A673 (cell line): ENCODE measurements around the gene SNAP23. TPM values are rescaled to one million over a fixed set of nuclear protein-coding genes. Genes with fewer than 3 reads are reported as not detected.
"Not testable (repeated sequence)": the region's sequence is repeated elsewhere in the genome, so short reads cannot be mapped to it uniquely, and the experiment has no call there.

ENCODE experiments used
- BruUV-seq: library from RNA; stranded (reverse); fragments of 400-500 nt; replicated peaks from 2 replicates; lab custom pipeline; 2021; lab: Mats Ljungman, UMichigan
- CTCF ChIA-PET: fragments of 300-600 bp; sonication (Branson Sonifier 250); formaldehyde crosslinking; loops from one replicate; lab custom pipeline; 2022; ENCODE audit warnings: antibody characterized with exemption; lab: Charles Lee
- POLR2A ChIA-PET: fragments of 300-600 bp; sonication (Branson Sonifier 250); formaldehyde crosslinking; loops from one replicate; lab custom pipeline; 2022; ENCODE audit warnings: antibody characterized with exemption; ENCODE audit not compliant: low non-redundant PET; lab: Charles Lee
- DNase-seq: peaks from one replicate; pipeline ENCODE4 v3.0.0-alpha.2; 2015; ENCODE audit warnings: low spot score
- H3K27ac ChIP-seq: fragments of 200-600 bp; sonication (generic); 2 replicates; pipeline ENCODE4 v1.5.1; 2016; ENCODE audit warnings: mixed run types, low read depth, mild to moderate bottlenecking, mixed read lengths, antibody characterized with exemption, low read length; ENCODE audit not compliant: poor library complexity, severe bottlenecking
- H3K27me3 ChIP-seq: fragments of 200-600 bp; sonication (generic); replicated peaks from 2 replicates; pipeline ENCODE4 v1.6.1; 2017; ENCODE audit warnings: mixed run types, low read depth, mild to moderate bottlenecking, mixed read lengths, antibody characterized with exemption, low read length; ENCODE audit not compliant: insufficient read depth, poor library complexity
- H3K36me3 ChIP-seq: fragments of 200-600 bp; sonication (generic); 2 replicates; pipeline ENCODE4 v1.6.1; 2016; ENCODE audit warnings: mixed run types, mild to moderate bottlenecking, mixed read lengths, antibody characterized with exemption, low read length; ENCODE audit not compliant: insufficient read depth, poor library complexity, severe bottlenecking
- H3K4me1 ChIP-seq: fragments of 200-600 bp; sonication (generic); 2 replicates; pipeline ENCODE4 v1.6.1; 2017; ENCODE audit warnings: mixed run types, mild to moderate bottlenecking, mixed read lengths, antibody characterized with exemption, low read length; ENCODE audit not compliant: insufficient read depth, poor library complexity, severe bottlenecking
- H3K4me3 ChIP-seq: fragments of 200-600 bp; sonication (generic); 2 replicates; pipeline ENCODE4 v1.5.1; 2016; ENCODE audit warnings: low read depth, mixed run types, mild to moderate bottlenecking, mixed read lengths, low read length; ENCODE audit not compliant: poor library complexity, severe bottlenecking
- H3K9me3 ChIP-seq: fragments of 200-600 bp; sonication (generic); 2 replicates; pipeline ENCODE4 v1.6.1; 2016; ENCODE audit warnings: mixed run types, low read depth, mild to moderate bottlenecking, mixed read lengths, antibody characterized with exemption, low read length; ENCODE audit not compliant: poor library complexity, severe bottlenecking
- EZH2 ChIP-seq: fragments of 200-600 bp; sonication (generic); IDR thresholded peaks from 2 replicates; pipeline ENCODE4 v1.6.1; 2017; ENCODE audit warnings: borderline replicate concordance, low read depth, mild to moderate bottlenecking, mixed read lengths, antibody characterized with exemption, low read length; ENCODE audit not compliant: poor library complexity, severe bottlenecking
- intact Hi-C: fragments of 100-400 bp; cut with micrococcal nuclease; formaldehyde crosslinking; loops from one replicate; pipeline ENCODE4 v1.10.0; 2022; ENCODE audit not compliant: unreplicated experiment
- total RNA-seq: library from RNA; stranded (reverse); gene quantifications from 2 replicates; pipeline ENCODE4 v1.2.3, GENCODE V29; 2021
- TF ChIP-seq, protein P1 (sequence below): fragments of 300-800, 200-600 bp; sonication (generic); conservative IDR thresholded peaks from 2 replicates; pipeline ENCODE4 v1.5.1; 2017; ENCODE audit warnings: low read depth, mild to moderate bottlenecking, antibody characterized with exemption, low read length, moderate library complexity, mixed read lengths

The SNAP23 gene
- total RNA-seq, 1 experiment from 2014 or later: 124 TPM

DNA sequence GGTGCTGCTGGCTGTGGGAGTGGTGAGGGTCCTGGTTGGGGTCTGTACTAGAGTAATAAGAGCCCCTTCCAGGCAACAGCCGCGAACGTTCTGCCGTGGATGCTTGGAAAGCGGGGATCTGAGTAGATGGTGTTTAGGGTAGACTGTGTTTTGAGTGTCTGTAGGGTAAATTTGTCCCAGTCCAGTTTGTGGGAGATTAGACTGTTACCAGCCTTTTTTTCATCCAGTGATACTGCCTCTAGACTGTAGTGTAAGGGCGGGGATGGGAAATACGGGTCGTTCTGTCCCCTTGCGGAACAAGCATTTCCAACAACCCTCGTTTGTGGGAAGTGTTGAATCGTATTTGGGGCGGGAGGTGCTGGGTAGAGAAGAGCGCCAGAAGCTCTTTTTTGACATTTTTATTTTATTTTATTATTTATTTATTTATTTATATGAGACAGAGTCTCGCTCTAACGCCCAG lies 53.6 kb downstream of the SNAP23 start:
- ChIA-PET POLR2A (no interaction called here), CTCF (no interaction called here)
- no TSS peak for BruUV-seq
- DNase-seq: peak; percentile 66
- no peak for TF ChIP-seq EZH2
- TF ChIP-seq, protein P1, sequence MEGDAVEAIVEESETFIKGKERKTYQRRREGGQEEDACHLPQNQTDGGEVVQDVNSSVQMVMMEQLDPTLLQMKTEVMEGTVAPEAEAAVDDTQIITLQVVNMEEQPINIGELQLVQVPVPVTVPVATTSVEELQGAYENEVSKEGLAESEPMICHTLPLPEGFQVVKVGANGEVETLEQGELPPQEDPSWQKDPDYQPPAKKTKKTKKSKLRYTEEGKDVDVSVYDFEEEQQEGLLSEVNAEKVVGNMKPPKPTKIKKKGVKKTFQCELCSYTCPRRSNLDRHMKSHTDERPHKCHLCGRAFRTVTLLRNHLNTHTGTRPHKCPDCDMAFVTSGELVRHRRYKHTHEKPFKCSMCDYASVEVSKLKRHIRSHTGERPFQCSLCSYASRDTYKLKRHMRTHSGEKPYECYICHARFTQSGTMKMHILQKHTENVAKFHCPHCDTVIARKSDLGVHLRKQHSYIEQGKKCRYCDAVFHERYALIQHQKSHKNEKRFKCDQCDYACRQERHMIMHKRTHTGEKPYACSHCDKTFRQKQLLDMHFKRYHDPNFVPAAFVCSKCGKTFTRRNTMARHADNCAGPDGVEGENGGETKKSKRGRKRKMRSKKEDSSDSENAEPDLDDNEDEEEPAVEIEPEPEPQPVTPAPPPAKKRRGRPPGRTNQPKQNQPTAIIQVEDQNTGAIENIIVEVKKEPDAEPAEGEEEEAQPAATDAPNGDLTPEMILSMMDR: no peak
- intact Hi-C loops: loop anchor here (5.0 kb wide), 1 partner anchor 103 kb away; no protein-coding TSS in a partner anchor
- no peaks in the 10 kb centered on the region for H3K27me3 ChIP-seq
- H3K4me3 ChIP-seq: peak overlapping the region; percentile 95
- peak overlapping the region; percentile 90 for H3K27ac ChIP-seq
- peaks cover 7% of the 10 kb centered on the region for H3K4me1 ChIP-seq
- H3K36me3 ChIP-seq: peaks cover 16% of the 10 kb centered on the region
- H3K9me3 ChIP-seq: no peaks in the 10 kb centered on the region

DNA sequence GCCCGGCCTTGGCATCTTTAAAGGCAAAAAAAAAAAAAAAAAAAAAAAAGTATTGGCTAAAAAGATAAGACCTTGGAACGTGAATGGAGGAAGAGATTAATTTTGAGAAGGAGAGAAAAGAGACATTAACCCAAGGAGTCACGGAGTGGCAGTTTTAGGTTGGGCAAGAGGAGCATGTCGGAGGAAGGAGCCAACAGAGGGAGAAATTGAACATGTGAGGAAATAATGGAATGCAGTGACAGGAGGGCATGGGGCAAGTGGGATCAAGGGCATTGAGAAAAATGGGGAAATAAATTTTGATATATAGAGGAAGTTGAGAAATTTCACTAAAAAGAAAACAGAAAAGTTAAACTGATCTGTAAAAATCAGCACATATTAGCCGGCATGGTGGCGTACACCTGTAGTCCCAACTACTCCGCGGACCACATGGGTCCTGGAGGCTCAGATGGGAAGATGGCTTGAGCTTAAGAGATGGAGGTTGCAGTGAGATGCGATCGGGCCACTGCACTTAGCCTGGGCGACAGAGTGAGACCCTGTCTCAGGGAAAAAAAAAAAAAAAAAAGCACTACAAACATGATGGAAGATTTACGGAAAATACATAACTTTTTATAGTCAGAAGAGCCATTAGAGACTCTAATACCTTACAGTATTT lies 54.4 kb downstream of the SNAP23 start:
- Histone ChIP-seq H3K4me1 (peaks cover 7% of the 10 kb centered on the region), H3K27ac (no peak overlapping the region), H3K36me3 (peaks cover 8% of the 10 kb centered on the region), H3K9me3 (no peaks in the 10 kb centered on the region), H3K4me3 (peak overlapping the region; percentile 95), H3K27me3 (no peaks in the 10 kb centered on the region)
- intact Hi-C loops: loop anchor here (5.0 kb wide), 1 partner anchor 102 kb away; no protein-coding TSS in a partner anchor
- no peak for DNase-seq
- POLR2A ChIA-PET: no interaction called here
- TF ChIP-seq, protein P1: no peak
- no peak for TF ChIP-seq EZH2
- BruUV-seq: no TSS peak
- CTCF ChIA-PET: no interaction called here

DNA sequence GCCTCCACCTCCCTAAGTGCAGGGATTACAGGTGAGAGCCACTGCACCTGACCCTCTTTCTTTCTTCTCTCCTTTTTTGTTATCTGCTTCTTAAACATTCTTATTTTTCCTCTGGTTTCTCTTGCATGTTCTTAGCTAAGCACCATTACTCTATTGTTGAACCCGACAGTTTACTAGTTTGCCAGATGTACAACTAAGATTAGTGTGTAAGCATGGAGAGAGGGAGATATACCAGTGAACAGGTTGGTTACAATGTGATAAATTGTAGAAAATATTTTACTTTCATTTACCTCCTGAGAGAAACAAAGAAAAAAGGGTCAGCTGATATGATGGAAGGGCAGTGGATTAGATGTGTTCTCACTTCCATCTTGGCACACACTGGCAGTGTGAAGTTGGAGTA lies 58.1 kb downstream of the SNAP23 start:
- H3K27ac ChIP-seq: no peak overlapping the region
- H3K4me1 ChIP-seq: peaks cover 4% of the 10 kb centered on the region
- no TSS peak for BruUV-seq
- no peaks in the 10 kb centered on the region for H3K9me3 ChIP-seq
- ChIA-PET POLR2A (no interaction called here), CTCF (no interaction called here)
- intact Hi-C loops: no loop called here
- H3K27me3 ChIP-seq: no peaks in the 10 kb centered on the region
- H3K4me3 ChIP-seq: no peak overlapping the region
- no peaks in the 10 kb centered on the region for H3K36me3 ChIP-seq
- TF ChIP-seq, protein P1: no peak
- no peak for TF ChIP-seq EZH2
- no peak for DNase-seq

DNA sequence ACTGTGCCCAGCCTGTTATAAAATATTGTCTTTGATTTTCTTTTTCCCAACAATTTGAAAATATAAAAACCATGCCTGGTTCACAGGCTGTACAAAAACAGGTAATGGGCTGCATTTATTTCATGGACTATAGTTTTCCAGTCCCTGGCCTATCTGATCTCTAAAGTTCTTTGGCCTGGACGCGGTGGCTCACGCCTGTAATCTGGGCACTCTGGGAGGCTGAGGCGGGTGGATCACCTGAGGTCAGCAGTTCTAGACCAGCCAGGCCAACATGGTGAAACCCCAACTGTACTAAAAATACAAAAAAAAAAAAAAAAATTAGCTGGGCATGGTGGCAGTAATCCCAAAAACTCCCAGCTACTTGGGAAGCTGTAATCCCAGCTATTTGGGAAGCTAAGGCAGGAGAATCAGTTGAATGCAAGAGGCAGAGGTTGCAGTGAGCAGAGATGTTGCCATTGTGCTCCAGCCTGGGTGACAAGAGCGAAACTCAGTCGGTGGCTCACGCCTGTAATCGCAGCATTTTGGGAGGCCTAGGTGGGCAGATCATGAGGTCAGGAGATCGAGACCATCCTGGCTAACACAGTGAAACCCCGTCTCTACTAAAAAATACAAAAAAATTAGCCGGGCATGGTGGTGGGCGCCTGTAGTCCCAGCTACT lies 61.2 kb downstream of the SNAP23 start:
- H3K4me3 ChIP-seq, intact Hi-C loops, H3K9me3 ChIP-seq, DNase-seq, POLR2A ChIA-PET, H3K4me1 ChIP-seq, CTCF ChIA-PET, H3K27ac ChIP-seq, H3K27me3 ChIP-seq, BruUV-seq: not testable (repeated sequence)
- peaks cover 19% of the 10 kb centered on the region for H3K36me3 ChIP-seq
